Prostate gland (tissue), 2 donors: Measurements from ENCODE around the gene BMX. TPM values are rescaled to one million over a fixed set of nuclear protein-coding genes. Genes with fewer than 3 reads are reported as not detected.

Source experiments
- DNase-seq: peaks from one replicate; pipeline ENCODE4 v3.0.0-alpha.2; 2019; ENCODE audit warnings: low spot score
- H3K27ac ChIP-seq, 2 donors: fragments of 200-600 bp; sonication (generic); 2 replicates each; pipeline ENCODE4 v1.5.1; 2017 to 2019
- H3K27me3 ChIP-seq: fragments of 200-600 bp; sonication (generic); replicated peaks from 2 replicates; pipeline ENCODE4 v1.5.1; 2019; ENCODE audit not compliant: insufficient read depth
- H3K36me3 ChIP-seq, 2 donors: fragments of 200-600 bp; sonication (generic); 1 replicate in 1 of 2; 2 replicates in 1 of 2; pipeline versions ENCODE4 v1.5.1 to v1.8.1; 2017 to 2019
- H3K4me1 ChIP-seq: fragments of 200-600 bp; sonication (generic); replicated peaks from 2 replicates; pipeline ENCODE4 v1.5.1; 2019
- H3K4me3 ChIP-seq, 2 donors: fragments of 200-600 bp; sonication (generic); 2 replicates each; pipeline ENCODE4 v1.5.1; 2017 to 2019
- H3K9me3 ChIP-seq: fragments of 200-600 bp; sonication (generic); 2 replicates; pipeline ENCODE4 v1.5.1; 2017
- POLR2A ChIP-seq: fragments of 450-650 bp; IDR thresholded peaks from one replicate; pipeline ENCODE4 v1.6.1; 2016; ENCODE audit warnings: antibody characterized with exemption, mild to moderate bottlenecking
- POLR2AphosphoS5 ChIP-seq: sonication (generic); formaldehyde crosslinking; IDR thresholded peaks from one replicate; pipeline ENCODE4 v1.6.1; 2017; ENCODE audit warnings: antibody characterized with exemption
- WGBS: methylation state at CpG from one replicate; pipeline ENCODE4 v1.1.5; 2018; 5-methylcytosine and 5-hydroxymethylcytosine counted together
- intact Hi-C: fragments of 100-400 bp; cut with DNase I; formaldehyde crosslinking; loops from one replicate; pipeline ENCODE4 v1.14.2; 2022
- total RNA-seq, 2 donors: library from RNA; depleted of rRNA; stranded (reverse); fragments of >200 nt; gene quantifications; one replicate each; pipeline ENCODE4 v1.1.0, GENCODE V29; 2016
- TF ChIP-seq, protein P1 (sequence below), 4 experiments: fragments of 200-600 bp in 2 of 4; fragments of 450-650 bp in 2 of 4; sonication (generic) in 2 of 4; IDR thresholded peaks; 1 replicate in 3 of 4; 2 replicates in 1 of 4; pipeline ENCODE4 v1.5.1; 2016 to 2019; ENCODE audit warnings: antibody characterized with exemption in 4 of 4, mild to moderate bottlenecking in 2 of 4, moderate library complexity in 2 of 4

Gene BMX
- total RNA-seq, 2 donors from 2014 or later: 0.14 to 1.2 TPM

DNA sequence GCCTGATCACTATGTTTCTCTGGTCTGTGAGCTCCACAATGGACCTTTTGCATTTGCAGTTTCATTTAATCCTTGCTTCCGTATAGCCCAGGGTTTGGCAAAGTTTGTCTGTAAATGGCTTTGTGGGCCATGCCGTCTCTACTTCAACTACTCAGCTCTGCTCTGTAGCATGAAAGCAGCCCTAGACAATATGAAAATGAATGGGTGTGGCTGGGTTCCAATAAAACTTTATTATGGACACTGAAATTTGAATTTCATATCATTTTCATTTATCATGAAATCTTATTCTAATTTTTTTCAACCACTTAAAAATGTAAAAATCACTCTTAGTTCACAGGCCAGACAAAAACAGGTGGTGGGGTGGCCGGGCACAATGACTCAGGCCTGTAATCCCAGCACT, 58.6 kb downstream of the BMX start:
- no peak for TF ChIP-seq POLR2AphosphoS5
- no peak for TF ChIP-seq POLR2A
- TF ChIP-seq, protein P1, sequence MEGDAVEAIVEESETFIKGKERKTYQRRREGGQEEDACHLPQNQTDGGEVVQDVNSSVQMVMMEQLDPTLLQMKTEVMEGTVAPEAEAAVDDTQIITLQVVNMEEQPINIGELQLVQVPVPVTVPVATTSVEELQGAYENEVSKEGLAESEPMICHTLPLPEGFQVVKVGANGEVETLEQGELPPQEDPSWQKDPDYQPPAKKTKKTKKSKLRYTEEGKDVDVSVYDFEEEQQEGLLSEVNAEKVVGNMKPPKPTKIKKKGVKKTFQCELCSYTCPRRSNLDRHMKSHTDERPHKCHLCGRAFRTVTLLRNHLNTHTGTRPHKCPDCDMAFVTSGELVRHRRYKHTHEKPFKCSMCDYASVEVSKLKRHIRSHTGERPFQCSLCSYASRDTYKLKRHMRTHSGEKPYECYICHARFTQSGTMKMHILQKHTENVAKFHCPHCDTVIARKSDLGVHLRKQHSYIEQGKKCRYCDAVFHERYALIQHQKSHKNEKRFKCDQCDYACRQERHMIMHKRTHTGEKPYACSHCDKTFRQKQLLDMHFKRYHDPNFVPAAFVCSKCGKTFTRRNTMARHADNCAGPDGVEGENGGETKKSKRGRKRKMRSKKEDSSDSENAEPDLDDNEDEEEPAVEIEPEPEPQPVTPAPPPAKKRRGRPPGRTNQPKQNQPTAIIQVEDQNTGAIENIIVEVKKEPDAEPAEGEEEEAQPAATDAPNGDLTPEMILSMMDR (IDR thresholded peaks at IDR 0.05): no peak
- H3K36me3 ChIP-seq: no peaks in the 10 kb centered on the region
- intact Hi-C loops: no loop called here
- no peak overlapping the region for H3K4me3 ChIP-seq
- WGBS: 91% methylated on average over 3 of the region's 3 CpGs
- DNase-seq: no peak
- H3K9me3 ChIP-seq: no peaks in the 10 kb centered on the region
- H3K27ac ChIP-seq: no peak overlapping the region
- H3K27me3 ChIP-seq: no peaks in the 10 kb centered on the region
- no peaks in the 10 kb centered on the region for H3K4me1 ChIP-seq

- H3K9me3 ChIP-seq: no peaks in the 10 kb centered on the region
- no peak overlapping the region for H3K4me3 ChIP-seq
- WGBS: 67% methylated on average over 3 of the region's 3 CpGs
- no peak for DNase-seq
- intact Hi-C loops: loop anchor here (10.0 kb wide), 2 partner anchors 86 to 216 kb away; no protein-coding TSS in a partner anchor
- no peaks in the 10 kb centered on the region for H3K36me3 ChIP-seq
- TF ChIP-seq, protein P1 (IDR thresholded peaks at IDR 0.05): no peak
- TF ChIP-seq POLR2AphosphoS5 (no peak), POLR2A (no peak)
- no peaks in the 10 kb centered on the region for H3K4me1 ChIP-seq
- H3K27me3 ChIP-seq: no peaks in the 10 kb centered on the region
- no peak overlapping the region for H3K27ac ChIP-seq
Observed at GRCh38 chrX:15560924-15561323, 60.3 kb downstream of the BMX start.

- TF ChIP-seq POLR2A (no peak), POLR2AphosphoS5 (no peak)
- TF ChIP-seq, protein P1 (IDR thresholded peaks at IDR 0.05): no peak
- no peaks in the 10 kb centered on the region for H3K36me3 ChIP-seq
- no peak for DNase-seq
- no peaks in the 10 kb centered on the region for H3K4me1 ChIP-seq
- no peaks in the 10 kb centered on the region for H3K9me3 ChIP-seq
- no peak overlapping the region for H3K4me3 ChIP-seq
- 79% methylated on average over 7 of the region's 7 CpGs for WGBS
- no peak overlapping the region for H3K27ac ChIP-seq
- intact Hi-C loops: loop anchor here (10.0 kb wide), 2 partner anchors 88 to 218 kb away; no protein-coding TSS in a partner anchor
- no peaks in the 10 kb centered on the region for H3K27me3 ChIP-seq
Observed at GRCh38 chrX:15563056-15563455, 62.4 kb downstream of the BMX start.

DNA sequence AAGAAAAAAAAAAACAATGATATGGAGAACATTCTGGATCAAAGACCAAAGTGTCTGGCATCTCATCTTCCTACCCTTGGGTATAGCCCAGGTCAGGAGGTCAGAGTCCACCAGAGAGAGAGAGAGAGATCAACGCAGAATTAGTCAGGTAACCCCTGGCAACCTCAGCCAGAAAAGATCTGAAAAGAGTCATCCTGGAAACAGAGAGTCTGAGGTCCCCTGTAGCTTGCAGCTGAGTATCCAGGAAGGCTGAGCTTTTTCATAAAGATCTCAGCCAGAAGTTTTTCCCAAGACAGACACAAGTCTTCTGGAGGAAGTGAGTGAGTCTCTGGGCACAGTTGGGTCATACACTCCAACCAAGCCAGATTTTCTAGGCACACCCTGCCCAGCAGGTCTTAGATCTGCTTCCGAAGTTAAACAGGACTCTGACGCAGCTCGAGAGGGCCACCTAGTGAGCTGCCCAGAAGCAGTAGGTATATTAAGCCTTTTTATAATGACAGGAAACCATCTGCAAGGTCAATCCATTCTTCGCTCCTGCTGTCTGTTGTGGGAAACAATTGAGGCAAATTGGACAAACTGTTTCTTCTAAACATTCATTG, 64.5 kb downstream of the BMX start:
- H3K27ac ChIP-seq: no peak overlapping the region
- H3K9me3 ChIP-seq: no peaks in the 10 kb centered on the region
- H3K36me3 ChIP-seq: no peaks in the 10 kb centered on the region
- 17% methylated on average over 5 of the region's 5 CpGs for WGBS
- no peak overlapping the region for H3K4me3 ChIP-seq
- intact Hi-C loops: loop anchor here (10.0 kb wide), 2 partner anchors 90 to 220 kb away; no protein-coding TSS in a partner anchor
- no peaks in the 10 kb centered on the region for H3K4me1 ChIP-seq
- TF ChIP-seq POLR2A: no peak
- TF ChIP-seq, protein P1 (IDR thresholded peaks at IDR 0.05): peak in 3 of 4 experiments; percentile 40 to 73 (median 66)
- peak; percentile 73 for TF ChIP-seq POLR2AphosphoS5
- no peaks in the 10 kb centered on the region for H3K27me3 ChIP-seq
- DNase-seq: peak; percentile 67

DNA sequence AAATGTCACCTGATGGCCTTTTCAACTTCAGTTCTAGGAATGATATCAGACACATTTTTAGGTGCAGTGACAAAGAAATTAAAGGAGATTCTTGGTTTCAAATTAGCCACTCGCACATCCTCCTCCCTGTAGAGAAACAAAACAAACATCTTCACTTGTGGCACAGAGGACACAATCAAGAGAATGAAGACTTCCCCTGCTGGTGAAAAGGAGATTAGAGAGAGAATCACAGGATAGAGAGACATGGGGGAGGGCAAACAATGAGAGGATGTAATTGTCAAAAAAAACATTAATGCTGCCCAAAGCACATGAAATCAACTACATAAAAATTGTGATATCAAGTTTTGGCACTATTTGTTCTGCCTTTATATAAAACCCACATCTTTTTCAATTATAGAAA, 65.6 kb downstream of the BMX start:
- intact Hi-C loops: loop anchor here (10.0 kb wide), 2 partner anchors 91 to 221 kb away; no protein-coding TSS in a partner anchor
- WGBS: 81% methylated on average over 1 of the region's 1 CpG
- Histone ChIP-seq H3K4me3 (no peak overlapping the region), H3K9me3 (no peaks in the 10 kb centered on the region), H3K4me1 (no peaks in the 10 kb centered on the region), H3K36me3 (no peaks in the 10 kb centered on the region), H3K27me3 (no peaks in the 10 kb centered on the region), H3K27ac (no peak overlapping the region)
- TF ChIP-seq, protein P1 (IDR thresholded peaks at IDR 0.05): no peak
- TF ChIP-seq POLR2AphosphoS5 (no peak), POLR2A (no peak)
- DNase-seq: no peak
